Spleen (tissue), 7 donors: ENCODE results near the gene CEP63.

Source experiments
- CTCF ChIP-seq, 11 experiments: fragments of 200-600 bp in 7 of 11; fragments of 450-650 bp in 4 of 11; sonication (generic) in 4 of 11; IDR thresholded peaks in 8 of 11; conservative IDR thresholded peaks in 3 of 11; 1 replicate in 7 of 11; 2 replicates in 4 of 11; pipeline versions ENCODE4 v1.4.0 to v1.8.0; 2016 to 2021; ENCODE audit warnings: antibody characterized with exemption in 11 of 11, inconsistent platforms in 4 of 11, mild to moderate bottlenecking in 1 of 11
- POLR2A ChIP-seq, 3 donors: fragments of 450-650 bp; IDR thresholded peaks; one replicate each; pipeline ENCODE4 v1.5.1; 2017; ENCODE audit warnings: antibody characterized with exemption in 3 of 3, mild to moderate bottlenecking in 1 of 3
- POLR2AphosphoS5 ChIP-seq, 3 donors: sonication (generic); formaldehyde crosslinking; IDR thresholded peaks; one replicate each; pipeline ENCODE4 v1.5.1; 2017; ENCODE audit warnings: antibody characterized with exemption in 3 of 3
- donor health status: DM: no; HTN: no; CAD: no; lungs with moderate emphysema.
- donor health status: DM: no; HTN: no; CAD: no.
- donor health status: DM: no; HTN: no; CAD: no.

GRCh38 chr3:134598763-134599545 is 113.1 kb downstream of the CEP63 start:
- no peak for TF ChIP-seq CTCF (IDR thresholded peaks at IDR 0.05 in 8 of 11, conservative IDR thresholded peaks at IDR 0.05 in 3 of 11)
- TF ChIP-seq POLR2A (IDR thresholded peaks at IDR 0.05) = no peak
- no peak for TF ChIP-seq POLR2AphosphoS5 (IDR thresholded peaks at IDR 0.05)
